GM19351 (cell line): ENCODE data around the gene VGLL4.
"Not testable (repeated sequence)": the region's sequence is repeated elsewhere in the genome, so short reads cannot be mapped to it uniquely, and the experiment has no call there.

Source experiments
- ATAC-seq: cut with Tn5 transposase; IDR thresholded peaks from one replicate; pipeline ENCODE4 v1.9.1; 2021; ENCODE audit warnings: mild to moderate bottlenecking, moderate library complexity; ENCODE audit not compliant: unreplicated experiment

VGLL4 gene

DNA sequence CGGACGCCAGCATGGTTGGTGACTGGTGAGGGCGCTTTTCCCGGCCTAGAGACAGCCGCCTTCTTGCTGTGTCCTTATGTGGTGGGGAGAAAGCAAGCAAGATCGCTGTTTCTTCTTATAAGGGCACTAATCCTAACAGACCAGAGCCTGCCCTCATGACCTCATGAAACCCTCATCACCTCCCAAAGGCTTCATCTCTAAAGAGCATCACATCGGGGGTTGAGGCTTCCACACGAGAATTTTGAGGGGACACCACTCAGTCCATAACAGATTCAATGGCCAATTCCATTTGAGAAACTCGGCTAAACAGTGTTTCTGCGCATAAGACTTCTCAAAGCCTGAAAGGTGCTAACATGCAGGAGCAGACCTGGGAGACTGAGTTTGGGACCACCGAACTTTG lies 54.0 kb downstream of the VGLL4 start:
- no peak for ATAC-seq

DNA sequence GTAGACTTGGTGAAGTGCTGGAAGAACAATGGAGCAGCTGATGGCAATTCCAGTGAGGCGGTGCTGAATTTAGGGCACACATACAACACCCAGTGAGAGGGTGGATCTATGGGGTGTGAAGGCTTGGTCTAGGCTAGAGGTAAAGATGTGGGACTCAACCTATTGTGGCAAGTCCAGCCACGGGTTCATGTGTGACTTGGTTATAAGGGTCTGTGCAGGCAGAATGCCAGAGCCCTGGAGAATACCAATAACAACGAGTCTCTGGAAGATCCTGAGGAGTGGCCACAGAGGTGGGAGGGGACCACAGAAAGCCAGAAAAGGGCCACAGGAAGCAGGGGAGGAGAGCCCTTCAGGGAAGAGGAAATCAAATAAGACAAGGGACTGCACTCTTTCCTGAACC lies 55.0 kb downstream of the VGLL4 start:
- ATAC-seq = no peak

GRCh38 chr3:11588338-11588737 lies 55.4 kb downstream of the VGLL4 start:
- no peak for ATAC-seq

- no peak for ATAC-seq
Measured at GRCh38 chr3:11587766-11588165, 55.9 kb downstream of the VGLL4 start.

- ATAC-seq = no peak
Measured at GRCh38 chr3:11584570-11584969, 59.1 kb downstream of the VGLL4 start.

DNA sequence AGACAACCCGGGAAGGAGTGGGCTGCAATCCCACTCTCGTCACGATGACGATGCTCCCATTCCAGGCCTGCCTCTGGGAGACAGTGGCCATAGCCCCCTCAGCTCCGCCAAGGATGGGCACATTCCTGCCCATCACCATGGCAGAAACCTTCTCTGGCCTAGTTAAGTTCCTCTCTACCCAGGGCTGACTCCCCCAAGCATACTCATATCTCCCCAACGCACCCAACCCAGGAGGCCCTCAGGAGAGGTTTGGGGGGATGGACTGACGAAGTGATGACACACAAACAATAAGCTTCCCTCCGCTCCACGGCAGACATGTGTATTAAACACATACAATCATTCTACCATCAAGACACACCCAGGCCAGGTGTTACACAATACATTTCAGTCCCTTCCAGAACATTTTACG lies 60.1 kb downstream of the VGLL4 start:
- no peak for ATAC-seq

GRCh38 chr3:11583235-11583634 lies 60.5 kb downstream of the VGLL4 start:
- no peak for ATAC-seq

DNA sequence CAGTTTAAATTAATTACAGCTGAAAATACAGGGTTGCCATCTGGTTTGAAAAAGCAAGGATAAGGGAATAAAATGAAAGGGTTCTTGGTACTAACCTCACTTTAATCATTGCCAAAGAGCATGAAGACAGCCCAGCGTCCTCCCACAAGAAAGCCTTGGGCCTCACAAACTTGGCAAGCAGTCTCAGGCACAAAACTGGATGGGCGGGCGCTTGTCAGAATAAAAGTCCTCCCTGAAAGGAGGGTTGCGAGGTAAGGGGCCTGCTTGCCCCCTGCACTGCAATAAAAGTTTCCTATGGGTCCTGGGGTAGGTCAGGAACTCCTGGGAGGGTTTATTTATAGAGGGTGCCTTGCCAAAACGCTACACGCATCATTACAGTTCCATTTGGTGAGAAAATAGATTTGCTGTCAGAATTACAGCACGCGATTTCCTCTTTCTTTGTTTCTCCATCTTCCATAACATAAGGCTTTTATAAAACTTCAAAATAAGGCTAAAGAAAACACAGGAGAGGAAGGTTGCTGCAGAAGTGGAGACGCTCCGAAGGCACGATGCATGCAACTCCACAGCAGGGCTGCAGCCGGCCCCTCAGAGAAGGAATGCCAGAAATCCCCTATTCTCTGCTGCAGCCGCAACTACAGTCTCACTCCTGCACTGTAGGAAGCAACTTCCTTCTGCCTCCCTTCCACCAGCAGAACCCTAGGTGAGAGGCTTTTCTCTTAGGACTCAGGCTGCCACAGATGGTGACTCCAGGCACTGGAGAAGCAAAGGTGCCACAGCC lies 61.3 kb downstream of the VGLL4 start:
- no peak for ATAC-seq

DNA sequence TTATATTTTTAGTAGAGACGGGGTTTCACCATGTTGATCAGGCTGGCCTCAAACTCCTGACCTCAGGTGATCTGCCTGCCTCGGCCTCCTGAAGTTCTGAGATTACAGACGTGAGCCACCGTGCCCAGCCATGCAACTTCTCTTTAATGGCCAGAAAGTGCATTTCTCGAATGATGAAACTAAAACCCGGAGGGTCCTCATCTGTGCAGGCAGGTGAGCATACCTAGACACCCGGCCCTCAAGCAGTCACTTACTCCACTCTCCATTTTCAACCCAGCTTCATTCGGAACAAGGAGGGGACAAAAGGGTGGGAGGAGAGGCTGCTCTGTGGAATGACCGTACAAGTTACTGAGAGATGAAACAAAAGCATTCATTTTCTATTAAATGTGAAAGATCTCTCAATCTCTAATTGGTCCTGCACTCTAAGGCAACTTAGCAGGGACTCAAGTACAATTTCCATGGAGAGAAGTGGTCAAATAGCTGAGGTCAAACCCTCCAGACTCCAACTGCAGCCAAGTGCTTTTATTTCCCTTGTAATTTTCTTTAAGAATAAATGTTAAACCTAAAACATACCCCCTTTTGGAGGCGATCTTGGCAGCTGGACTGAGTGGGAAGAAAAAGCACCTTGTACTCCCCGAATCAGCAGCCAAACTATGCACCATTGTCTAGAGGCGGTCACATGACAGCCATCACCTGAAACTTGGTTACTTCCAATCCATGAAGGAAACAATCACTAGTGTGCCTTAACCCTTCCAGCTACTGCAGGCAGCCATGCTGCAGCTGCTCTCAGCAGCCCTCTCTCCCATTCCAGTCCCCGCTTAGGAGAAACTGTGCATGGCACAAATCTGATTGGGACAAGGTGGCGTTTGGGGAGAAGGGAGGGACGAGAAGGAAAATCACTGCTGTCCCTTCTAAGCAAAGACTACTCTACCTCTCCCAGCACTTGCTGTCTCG lies 62.2 kb downstream of the VGLL4 start:
- ATAC-seq = no peak

DNA sequence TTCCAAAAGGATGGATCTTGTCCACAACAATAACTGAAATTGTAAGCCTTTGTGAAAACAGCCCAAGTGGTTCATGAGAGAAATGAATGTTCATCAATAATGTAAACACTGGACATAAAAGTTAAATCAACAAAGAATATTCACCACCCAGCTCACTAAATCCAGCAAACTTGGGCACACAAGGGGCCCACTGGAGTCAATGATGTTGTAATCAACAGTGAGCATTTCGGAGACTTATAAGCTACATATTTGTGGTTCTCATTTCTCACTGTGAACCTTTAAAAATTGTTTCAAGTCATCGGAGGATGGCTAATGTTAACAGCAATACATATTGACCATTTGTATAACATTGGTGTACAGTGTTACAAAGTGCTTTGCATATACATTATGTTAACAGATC lies 63.1 kb downstream of the VGLL4 start:
- no peak for ATAC-seq

DNA sequence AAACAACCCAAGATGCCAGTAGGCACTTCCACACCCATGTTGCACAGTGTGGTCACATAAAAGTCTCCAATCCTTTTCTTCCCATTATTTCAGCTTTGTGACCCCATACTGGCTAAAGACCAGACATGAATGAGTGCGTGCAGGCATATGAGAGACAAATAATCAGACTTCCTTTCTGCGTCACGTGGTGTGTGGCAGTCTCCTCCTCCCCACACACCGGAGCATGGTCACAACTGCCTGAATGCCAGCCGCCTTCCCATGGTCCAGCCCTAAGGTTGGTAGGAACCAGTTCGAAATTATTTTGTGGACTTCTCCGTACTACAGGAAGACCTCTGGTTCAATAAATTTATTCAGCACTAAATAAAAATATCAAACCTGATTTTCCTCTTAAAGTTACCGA lies 65.5 kb downstream of the VGLL4 start:
- ATAC-seq = no peak

- ATAC-seq = no peak
Measured at GRCh38 chr3:11576453-11576852, 67.3 kb downstream of the VGLL4 start.

DNA sequence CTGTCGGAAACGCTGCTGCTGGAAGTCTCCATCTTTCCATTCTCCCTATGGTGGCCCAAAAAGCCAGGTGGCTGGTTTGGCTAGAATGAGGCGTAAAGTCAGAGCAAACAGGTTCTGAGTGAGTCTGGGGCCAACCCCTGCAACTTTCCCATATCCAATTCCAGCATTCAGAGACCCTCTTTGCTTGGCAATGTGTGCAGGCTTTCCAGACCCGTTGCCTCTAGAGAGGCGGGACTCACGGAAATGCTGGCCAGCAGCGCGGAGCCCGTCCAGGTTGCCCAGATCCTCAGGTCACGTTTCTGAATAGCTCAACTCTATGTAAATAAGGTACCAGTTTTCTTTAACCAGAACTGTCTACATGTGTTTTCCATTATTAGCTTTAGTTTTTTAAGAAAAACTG lies 68.0 kb downstream of the VGLL4 start:
- ATAC-seq = no peak

- ATAC-seq = no peak
Measured at GRCh38 chr3:11574981-11575669, 68.6 kb downstream of the VGLL4 start.

GRCh38 chr3:11572660-11573059 lies 71.1 kb downstream of the VGLL4 start:
- ATAC-seq = not testable (repeated sequence)

- ATAC-seq = no peak
Measured at GRCh38 chr3:11570789-11571495, 72.8 kb downstream of the VGLL4 start.

GRCh38 chr3:11570251-11570650 lies 73.5 kb downstream of the VGLL4 start:
- ATAC-seq = no peak

DNA sequence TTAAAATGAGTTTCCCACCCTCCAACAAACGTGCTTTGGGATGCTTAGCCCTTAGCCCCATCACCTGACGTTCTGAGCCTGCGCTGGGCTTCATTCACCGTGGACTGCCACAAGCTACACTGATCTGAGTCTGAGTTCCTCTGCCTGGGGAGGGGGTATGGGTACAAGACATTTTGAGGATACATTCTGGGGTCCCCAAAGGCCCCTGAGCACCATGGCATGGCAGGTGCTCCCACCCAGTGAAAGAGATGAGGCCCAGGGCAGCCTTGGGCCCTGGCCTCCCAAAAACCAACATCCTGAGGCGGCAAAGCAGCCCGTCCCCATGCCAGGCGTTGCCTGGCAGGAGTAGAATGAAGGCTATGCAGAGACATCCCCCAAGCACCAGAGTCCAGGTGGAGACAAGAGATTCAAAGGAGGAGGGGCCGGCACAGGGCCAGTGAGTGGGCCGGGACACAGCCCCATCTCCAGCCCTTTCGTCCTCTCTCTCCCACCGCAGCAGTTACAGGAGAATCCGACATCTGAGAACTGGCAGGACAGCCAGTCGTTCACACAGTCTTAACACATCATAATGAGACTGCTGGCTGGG lies 74.5 kb downstream of the VGLL4 start:
- no peak for ATAC-seq

DNA sequence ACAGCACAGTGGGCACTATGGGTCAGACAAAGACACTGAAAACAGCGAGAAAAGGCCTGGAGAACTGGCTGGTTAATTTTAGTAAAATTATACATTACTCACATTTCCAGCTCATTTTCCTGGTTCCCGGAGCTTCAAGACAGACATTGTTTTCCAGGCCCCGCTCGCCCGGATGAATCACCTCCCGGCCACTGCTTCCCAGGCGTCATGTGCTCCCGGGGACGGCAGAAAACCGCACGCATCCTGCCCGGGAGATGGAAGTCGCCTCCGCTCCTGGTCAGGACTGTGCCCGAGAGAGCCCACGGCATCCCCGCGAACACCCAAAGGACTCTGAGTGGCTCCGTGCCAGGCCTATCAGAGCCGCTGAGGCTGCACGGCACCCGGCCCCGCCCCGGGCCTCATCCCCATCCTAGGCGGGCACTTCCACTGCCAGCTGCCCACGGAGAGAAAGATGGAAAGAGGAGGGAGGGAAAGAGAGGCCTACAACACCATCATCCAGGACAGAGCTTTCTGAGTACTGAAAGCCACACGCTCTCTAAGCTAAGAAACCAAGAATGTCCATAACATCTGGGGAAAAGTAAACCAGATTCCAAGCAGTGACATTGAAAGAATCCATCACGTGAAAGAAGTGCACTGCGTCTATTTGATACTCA lies 75.1 kb downstream of the VGLL4 start:
- no peak for ATAC-seq
